ENCODE measurements around the gene NOXRED1. TPM values are rescaled to one million over a fixed set of nuclear protein-coding genes. Genes with fewer than 3 reads are reported as not detected.

NOXRED1 gene
- total RNA-seq, 1 experiment from 2014 or later = 0.20 TPM

- Mint-ChIP-seq H3K4me1 (no peaks in the 10 kb centered on the region), H3K9me3 (no peaks in the 10 kb centered on the region), H3K36me3 (no peaks in the 10 kb centered on the region), H3K27ac (no peak overlapping the region), H3K27me3 (ENCODE audit: low read depth) (no peaks in the 10 kb centered on the region), H3K4me3 (no peak overlapping the region)
- DNase-seq (ENCODE audit: low spot score) (no peak), ATAC-seq (no peak)
- no peak for TF ChIP-seq STAT6 (CRISPR knock-in tag; conservative IDR thresholded peaks at IDR 0.05; ENCODE audit: low read depth)
- no peak for TF ChIP-seq ATF3 (CRISPR knock-in tag; conservative IDR thresholded peaks at IDR 0.05)
- TF ChIP-seq NFYB (CRISPR knock-in tag; conservative IDR thresholded peaks at IDR 0.05; ENCODE audit: low read depth) = no peak
- no peak for TF ChIP-seq SP1 (CRISPR knock-in tag; conservative IDR thresholded peaks at IDR 0.05)
- TF ChIP-seq ZMAT4 (CRISPR knock-in tag; IDR thresholded peaks at IDR 0.05) = no peak
- no peak for TF ChIP-seq PRDM15 (CRISPR knock-in tag; IDR thresholded peaks at IDR 0.05)
- no peak for TF ChIP-seq ETV6 (CRISPR knock-in tag; IDR thresholded peaks at IDR 0.05)
- TF ChIP-seq ZNF232 (CRISPR knock-in tag; IDR thresholded peaks at IDR 0.05) = no peak
- TF ChIP-seq TP53 (CRISPR knock-in tag; IDR thresholded peaks at IDR 0.05) = no peak
- TF ChIP-seq PRRX2 (CRISPR knock-in tag; IDR thresholded peaks at IDR 0.05) = no peak
- no peak for TF ChIP-seq RORB (CRISPR knock-in tag; IDR thresholded peaks at IDR 0.05)
- TF ChIP-seq NFATC4 (CRISPR knock-in tag; IDR thresholded peaks at IDR 0.05) = no peak
- no peak for TF ChIP-seq ATF2 (CRISPR knock-in tag; IDR thresholded peaks at IDR 0.05; ENCODE audit: borderline replicate concordance, low read depth)
- no peak for TF ChIP-seq ATF1 (CRISPR knock-in tag; IDR thresholded peaks at IDR 0.05)
- ChIA-PET POLR2A (no interaction called here), CTCF (interaction anchor here (1.4 to 1.5 kb wide), 2 partner anchors 44 to 59 kb away, joined by 3 read pairs; no protein-coding TSS in a partner anchor)
Measured at GRCh38 chr14:77359626-77360025, 63.7 kb downstream of the NOXRED1 start.

- CTCF ChIA-PET = no interaction called here
Measured at GRCh38 chr14:77356899-77357298, 66.4 kb downstream of the NOXRED1 start.

More at GRCh38 chr14:77356899-77357298, 66.4 kb downstream of the NOXRED1 start:
- TF ChIP-seq OVOL2 (CRISPR knock-in tag; IDR thresholded peaks at IDR 0.05; ENCODE audit: borderline replicate concordance) (no peak), CBFB (CRISPR knock-in tag; IDR thresholded peaks at IDR 0.05; ENCODE audit: low read depth) (no peak), EMX1 (CRISPR knock-in tag; IDR thresholded peaks at IDR 0.05) (no peak), ATF3 (CRISPR knock-in tag; conservative IDR thresholded peaks at IDR 0.05) (no peak), USF1 (CRISPR knock-in tag; IDR thresholded peaks at IDR 0.05) (no peak)
- Mint-ChIP-seq H3K4me3 (no peak overlapping the region), H3K9me3 (no peaks in the 10 kb centered on the region), H3K36me3 (no peaks in the 10 kb centered on the region), H3K27ac (no peak overlapping the region), H3K4me1 (no peaks in the 10 kb centered on the region), H3K27me3 (ENCODE audit: low read depth) (no peaks in the 10 kb centered on the region)
- POLR2A ChIA-PET = no interaction called here
- ATAC-seq = no peak
- DNase-seq (ENCODE audit: low spot score) = no peak
